ENCODE data around the gene LRRC27. TPM values are rescaled to one million over a fixed set of nuclear protein-coding genes. Genes with fewer than 3 reads are reported as not detected.

LRRC27 gene
- total and polyA plus RNA-seq, 12 donors: 6.5 to 17.6 (median 9.9) TPM

GRCh38 chr10:132373241-132373955 lies 41.4 kb downstream of the LRRC27 start:
- TF ChIP-seq POLR2A (IDR thresholded peaks at IDR 0.05): no peak
- no peak for TF ChIP-seq CTCF (IDR thresholded peaks at IDR 0.05)
- peak in 1 of 7 donors; percentile 4 for DNase-seq
- Histone ChIP-seq H3K4me1 (replicated peaks in 1 of 2) (no peaks in the 10 kb centered on the region), H3K36me3 (replicated peaks in 1 of 2) (no peaks in the 10 kb centered on the region), H3K4me3 (no peak overlapping the region), H3K27ac (no peak overlapping the region), H3K9me3 (replicated peaks in 1 of 3) (no peaks in the 10 kb centered on the region), H3K27me3 (no peaks in the 10 kb centered on the region)
- 75 to 90% (median 85%) methylated on average over 25 of the region's 25 CpGs for WGBS, 4 donors
- intact Hi-C loops (cut with DNase I): no loop called here

- DNase-seq: peak in 1 of 7 donors; percentile 3
- Histone ChIP-seq H3K36me3 (replicated peaks in 1 of 2) (no peaks in the 10 kb centered on the region), H3K27ac (no peak overlapping the region), H3K27me3 (no peaks in the 10 kb centered on the region), H3K4me1 (replicated peaks in 1 of 2) (no peaks in the 10 kb centered on the region), H3K9me3 (replicated peaks in 1 of 3) (no peaks in the 10 kb centered on the region), H3K4me3 (no peak overlapping the region)
- intact Hi-C loops (cut with DNase I): no loop called here
- TF ChIP-seq POLR2A (IDR thresholded peaks at IDR 0.05) (no peak), CTCF (IDR thresholded peaks at IDR 0.05) (no peak)
- 80 to 100% (median 93%) methylated on average over 1 to 8 of the region's 8 CpGs for whole genome bisulfite sequencing, 4 donors
These were observed 42.2 kb downstream of the LRRC27 start for GRCh38 chr10:132374176-132374575.

GRCh38 chr10:132374612-132375011 lies 42.6 kb downstream of the LRRC27 start:
- intact Hi-C loops (cut with DNase I): no loop called here
- H3K4me3 ChIP-seq: no peak overlapping the region
- no peak overlapping the region for H3K27ac ChIP-seq
- WGBS, 4 donors: 78 to 93% (median 87%) methylated on average over 14 of the region's 14 CpGs
- H3K4me1 ChIP-seq (replicated peaks in 1 of 2): no peaks in the 10 kb centered on the region
- H3K9me3 ChIP-seq (replicated peaks in 1 of 3): no peaks in the 10 kb centered on the region
- peak in 1 of 7 donors; percentile 11 for DNase-seq
- no peak for TF ChIP-seq POLR2A (IDR thresholded peaks at IDR 0.05)
- no peaks in the 10 kb centered on the region for H3K36me3 ChIP-seq (replicated peaks in 1 of 2)
- no peaks in the 10 kb centered on the region for H3K27me3 ChIP-seq

- Histone ChIP-seq H3K27ac (no peak overlapping the region), H3K36me3 (replicated peaks in 1 of 2) (no peaks in the 10 kb centered on the region), H3K4me3 (no peak overlapping the region), H3K4me1 (replicated peaks in 1 of 2) (no peaks in the 10 kb centered on the region), H3K9me3 (replicated peaks in 1 of 3) (no peaks in the 10 kb centered on the region), H3K27me3 (no peaks in the 10 kb centered on the region)
- intact Hi-C loops (cut with DNase I): no loop called here
- TF ChIP-seq POLR2A (IDR thresholded peaks at IDR 0.05): no peak
- no peak for TF ChIP-seq CTCF (IDR thresholded peaks at IDR 0.05)
- DNase-seq: peak in 1 of 7 donors; percentile 7
- WGBS, 4 donors: 84 to 91% (median 87%) methylated on average over 26 of the region's 26 CpGs
These were observed 43.3 kb downstream of the LRRC27 start for GRCh38 chr10:132375116-132375794.

Measured in adrenal gland (tissue), 12 donors.